Hepatocyte (in vitro differentiated cells): Measurements from ENCODE around the gene DNAH7.

Source experiments
- CTCF ChIP-seq: fragments of 200-600 bp; sonication (generic); IDR thresholded peaks from 2 replicates; pipeline ENCODE4 v1.5.1; 2016; ENCODE audit warnings: antibody characterized with exemption, mild to moderate bottlenecking; ENCODE audit not compliant: poor library complexity
- EZH2 ChIP-seq: fragments of 200-600 bp; sonication (generic); IDR thresholded peaks from 2 replicates; pipeline ENCODE4 v1.6.1; 2016; ENCODE audit warnings: antibody characterized with exemption, mild to moderate bottlenecking, borderline replicate concordance

DNA sequence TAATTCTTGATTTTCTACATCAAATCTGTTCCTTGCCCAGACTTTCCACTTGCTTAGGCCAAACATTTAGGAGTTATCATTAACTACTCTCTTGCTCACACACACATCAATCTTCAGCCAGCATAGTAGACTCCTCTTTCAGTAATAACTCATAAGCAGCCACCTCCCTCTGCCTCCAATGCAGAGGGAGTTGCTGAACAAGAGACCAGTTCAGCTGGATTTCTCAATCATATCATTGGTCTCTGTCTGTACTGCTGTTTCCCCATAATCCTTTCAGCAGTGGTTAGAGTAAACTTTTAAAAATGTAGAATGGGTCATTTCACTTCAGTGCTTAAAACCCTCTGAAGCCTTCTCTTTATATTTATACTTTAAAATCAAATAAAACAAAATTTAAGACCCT is 298.7 kb downstream of the DNAH7 start:
- TF ChIP-seq CTCF (no peak), EZH2 (no peak)
